ENCODE measurements around the gene PDCL2.
A peak's percentile ranks its signal among the peaks of the same experiment; 100 is the strongest.
"Not testable (repeated sequence)": the region's sequence is repeated elsewhere in the genome, so short reads cannot be mapped to it uniquely, and the experiment has no call there.

Gene PDCL2

GRCh38 chr4:55582773-55583172, 9.3 kb downstream of the PDCL2 start:
- DNase-seq, result not testable (repeated sequence)

- no peak for DNase-seq
Observed at GRCh38 chr4:55578341-55579010, 13.6 kb downstream of the PDCL2 start.

GRCh38 chr4:55575513-55575912, 16.5 kb downstream of the PDCL2 start:
- DNase-seq, result no peak

GRCh38 chr4:55574252-55574651, 17.8 kb downstream of the PDCL2 start:
- no peak for DNase-seq

GRCh38 chr4:55571806-55572205, 20.2 kb downstream of the PDCL2 start:
- DNase-seq, result no peak

- DNase-seq, result no peak
Observed at GRCh38 chr4:55568905-55569504, 23.0 kb downstream of the PDCL2 start.

GRCh38 chr4:55561889-55562288, 30.2 kb downstream of the PDCL2 start:
- peak; percentile 86 for DNase-seq

- DNase-seq, result no peak
Observed at GRCh38 chr4:55560096-55560495, 31.9 kb downstream of the PDCL2 start.

GRCh38 chr4:55554453-55555030, 37.5 kb downstream of the PDCL2 start:
- DNase-seq, result peak; percentile 19

- peak; percentile 33 for DNase-seq
Observed at GRCh38 chr4:55553441-55554201, 38.4 kb downstream of the PDCL2 start.

GRCh38 chr4:55551964-55552363, 40.1 kb downstream of the PDCL2 start:
- DNase-seq, result not testable (repeated sequence)

- peak; percentile 21 for DNase-seq
Observed at GRCh38 chr4:55549888-55550287, 42.2 kb downstream of the PDCL2 start.

- no peak for DNase-seq
Observed at GRCh38 chr4:55547918-55548317, 44.1 kb downstream of the PDCL2 start.

GRCh38 chr4:55547466-55547770, 44.6 kb downstream of the PDCL2 start:
- DNase-seq, result no peak

GRCh38 chr4:55546756-55547465, 45.1 kb downstream of the PDCL2 start, which contains the start of gene CLOCK:
Gene CLOCK (minus strand): TSS chr4:55546909. CDS start chr4:55482785, 64,124 bp downstream.
- DNase-seq, result peak; percentile 71

GRCh38 chr4:55546506-55546755, 45.6 kb downstream of the PDCL2 start:
- DNase-seq, result no peak

GRCh38 chr4:55545641-55546505, 46.2 kb downstream of the PDCL2 start:
- peak; percentile 66 for DNase-seq

GRCh38 chr4:55545151-55545550, 46.9 kb downstream of the PDCL2 start:
- DNase-seq, result no peak

GRCh38 chr4:55543858-55544257, 48.2 kb downstream of the PDCL2 start:
- DNase-seq, result no peak

GRCh38 chr4:55540271-55540670, 51.8 kb downstream of the PDCL2 start:
- no peak for DNase-seq

- no peak for DNase-seq
Observed at GRCh38 chr4:55539658-55540057, 52.4 kb downstream of the PDCL2 start.

GRCh38 chr4:55538531-55538930, 53.5 kb downstream of the PDCL2 start:
- no peak for DNase-seq

All from MV-4-11 (cell line).